IPS DF 19.7 (cell line): Measurements from ENCODE around the gene AP1M1.

Source experiments
- DNase-seq: peaks from one replicate; pipeline ENCODE4 v3.0.0-alpha.2; 2013; ENCODE audit warnings: low read depth, low spot score

AP1M1 gene

DNA sequence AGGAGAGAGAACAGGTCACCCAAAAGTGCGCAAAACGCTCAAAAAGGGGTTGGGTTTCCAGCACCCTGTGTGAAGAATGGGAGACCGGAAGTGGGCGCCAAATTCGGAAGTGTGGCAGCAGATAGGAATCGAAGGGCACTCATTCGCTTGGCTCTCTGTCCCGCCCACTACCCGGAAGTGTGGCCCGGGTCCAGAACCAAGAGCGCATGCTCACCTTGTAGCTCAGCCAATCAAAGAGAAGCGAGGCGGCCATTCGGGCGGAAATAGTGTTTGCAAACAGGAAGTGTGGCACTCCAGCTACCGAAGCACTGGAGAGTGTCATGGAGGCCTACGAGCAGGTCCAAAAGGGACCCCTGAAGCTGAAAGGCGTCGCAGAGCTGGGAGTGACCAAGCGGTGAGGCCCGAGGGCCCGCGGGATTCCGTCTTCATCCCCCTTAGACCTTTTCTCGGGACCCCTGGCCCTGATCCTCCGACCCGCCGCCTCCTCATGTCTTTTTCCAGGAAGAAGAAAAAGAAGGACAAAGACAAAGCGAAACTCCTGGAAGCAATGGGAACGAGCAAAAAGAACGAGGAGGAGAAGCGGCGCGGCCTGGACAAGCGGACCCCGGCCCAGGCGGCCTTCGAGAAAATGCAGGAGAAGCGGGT is 12.5 kb upstream of the AP1M1 start, which contains the start of gene FAM32A:
Gene FAM32A (plus strand): TSS at position 288 of the 645 bp plus-strand sequence. CDS start 33 bp downstream, at position 321.
- peak; percentile 97 for DNase-seq

GRCh38 chr19:16185768-16186123 is 12.0 kb upstream of the AP1M1 start:
- no peak for DNase-seq

- DNase-seq, result no peak
These were observed 9.2 kb upstream of the AP1M1 start for GRCh38 chr19:16188521-16188920.

DNA sequence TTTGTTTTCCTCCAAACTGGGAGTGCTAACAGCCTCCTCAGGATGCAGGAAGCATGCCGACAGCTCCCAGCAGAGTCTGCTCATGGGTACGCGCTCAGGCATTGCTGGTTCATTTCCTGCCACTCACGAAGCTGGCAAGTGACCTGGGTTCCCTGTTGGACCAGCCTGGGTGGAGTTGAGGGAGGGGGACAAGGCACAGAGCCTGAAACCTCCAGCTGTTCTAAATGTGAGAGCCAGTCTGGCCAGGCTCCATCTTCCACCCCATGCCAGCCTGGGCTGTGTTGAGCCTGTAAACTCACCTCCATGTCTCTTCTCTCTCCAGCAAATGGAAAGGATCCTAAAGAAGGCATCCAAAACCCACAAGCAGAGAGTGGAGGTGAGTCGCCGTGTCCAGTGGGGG is 7.5 kb upstream of the AP1M1 start:
- no peak for DNase-seq

GRCh38 chr19:16190736-16191135 is 7.0 kb upstream of the AP1M1 start:
- no peak for DNase-seq

DNA sequence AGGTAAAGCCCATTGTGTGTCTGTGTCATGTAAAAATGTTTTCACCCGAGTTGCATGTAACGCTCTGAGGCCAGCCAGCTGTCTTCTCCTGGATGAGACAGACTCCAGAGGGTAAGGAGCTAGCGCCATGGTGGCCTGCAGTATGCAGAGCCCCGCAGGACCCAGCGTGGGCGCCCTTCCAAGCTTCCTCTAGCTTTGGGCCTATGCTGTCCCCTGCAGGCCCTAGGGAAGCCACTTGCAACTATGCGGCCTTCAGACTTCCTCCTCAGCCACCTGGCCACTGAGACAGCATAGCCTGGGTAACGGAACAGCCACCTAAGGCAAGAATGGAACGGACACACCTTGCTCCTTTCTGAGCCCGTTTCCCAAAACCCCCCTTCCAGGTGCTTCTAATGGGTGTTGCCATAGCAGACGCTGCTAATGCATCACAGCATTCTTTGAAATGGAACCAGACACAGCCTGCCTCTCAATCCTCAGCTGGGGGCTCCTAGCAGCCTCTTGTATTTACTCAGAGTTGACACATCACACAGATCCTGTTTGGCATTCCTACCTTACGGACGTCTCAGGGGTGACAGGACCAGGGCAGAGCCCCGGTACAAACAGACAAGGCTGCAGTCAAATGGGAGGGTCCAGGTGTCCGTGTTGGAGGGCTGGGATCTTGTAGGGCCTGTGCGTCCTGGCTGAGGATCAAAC is 6.3 kb upstream of the AP1M1 start:
- DNase-seq, result no peak

DNA sequence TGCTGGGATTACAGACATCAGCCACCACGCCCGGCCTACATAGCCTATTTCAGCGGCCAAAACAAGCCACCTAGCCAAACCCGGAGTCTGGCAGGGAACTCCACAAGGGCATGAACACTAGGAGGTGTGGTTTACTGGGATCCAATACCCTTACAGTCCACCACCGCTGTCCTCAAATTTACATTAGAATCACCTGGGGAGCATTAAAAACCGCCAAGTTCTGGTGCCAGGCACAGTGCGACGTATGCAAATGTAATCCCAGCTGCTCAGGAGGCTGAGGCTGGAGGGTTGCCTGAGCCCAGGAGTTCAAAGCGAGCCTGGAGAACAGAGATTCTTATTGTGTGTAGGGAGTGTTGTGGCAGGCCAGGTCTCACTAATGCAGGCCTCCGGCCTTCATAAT is 4.2 kb upstream of the AP1M1 start:
- no peak for DNase-seq

DNA sequence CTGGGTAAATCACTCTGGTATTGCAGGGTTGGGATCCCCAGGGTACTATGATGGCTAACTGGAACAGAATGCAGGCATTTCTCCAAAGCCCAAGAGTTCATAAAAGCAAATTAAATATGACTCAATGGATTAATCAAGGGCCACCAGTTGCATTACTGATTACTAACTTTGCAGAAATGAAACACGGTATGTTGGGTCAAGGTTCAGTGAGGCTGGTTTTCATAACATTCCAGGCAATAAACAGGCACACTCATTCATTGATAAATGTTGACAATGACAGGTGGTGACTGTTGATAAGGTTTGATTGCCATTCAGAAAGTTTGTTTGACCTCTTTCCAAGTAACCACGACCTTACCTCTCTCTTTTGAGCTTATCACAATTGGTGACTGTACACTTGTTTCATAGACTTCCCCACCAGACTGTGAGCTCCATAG is 506 bp upstream of the AP1M1 start:
- no peak for DNase-seq

DNA sequence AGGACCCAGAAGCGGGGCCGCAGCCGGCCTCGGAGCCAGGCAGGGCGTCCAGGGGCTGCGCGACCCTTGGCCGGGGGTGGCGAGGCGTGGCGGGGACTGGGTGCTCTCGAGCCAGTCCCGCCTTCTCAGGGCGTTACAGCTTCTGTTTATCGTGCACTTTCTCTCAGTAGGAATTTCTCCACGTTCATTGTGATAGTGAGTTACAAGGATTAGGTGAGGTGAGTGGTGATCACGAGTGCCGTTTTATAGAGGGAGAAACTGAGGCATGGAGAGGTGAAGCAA is 600 bp downstream of the AP1M1 start:
- no peak for DNase-seq

DNA sequence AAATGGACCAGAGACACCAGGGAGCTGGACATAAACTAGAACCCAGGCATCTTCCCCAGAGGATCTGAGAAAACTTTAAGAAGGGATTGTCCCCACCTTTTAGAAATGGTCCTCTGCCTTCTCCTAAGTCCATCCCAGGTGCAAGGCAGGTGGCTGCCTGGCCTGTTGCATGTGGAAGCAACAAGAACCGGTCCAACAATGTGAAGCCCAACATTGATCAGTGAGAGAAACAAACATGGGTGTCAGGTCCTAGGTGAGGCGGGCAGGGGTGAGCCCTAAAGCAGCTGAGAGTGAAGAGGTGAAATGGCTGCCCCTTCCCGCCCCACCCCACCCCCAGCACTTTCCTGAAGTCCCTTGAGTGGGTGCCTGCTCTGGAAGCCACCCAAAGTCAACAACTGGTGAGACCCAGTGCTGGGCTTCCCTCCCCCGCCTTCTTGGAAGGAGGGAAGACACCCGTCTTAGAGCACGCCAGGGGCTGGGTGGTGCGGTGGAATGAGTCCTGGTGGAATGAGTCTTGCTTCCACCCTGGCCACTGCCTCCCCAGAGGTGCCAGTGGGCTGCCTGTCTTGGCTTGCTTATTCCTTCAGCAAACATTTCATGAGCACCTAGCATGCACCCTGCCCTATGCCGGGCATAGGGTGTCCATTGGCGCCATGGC is 1.7 kb downstream of the AP1M1 start:
- no peak for DNase-seq

GRCh38 chr19:16200038-16201010 is 2.6 kb downstream of the AP1M1 start:
- no peak for DNase-seq

DNA sequence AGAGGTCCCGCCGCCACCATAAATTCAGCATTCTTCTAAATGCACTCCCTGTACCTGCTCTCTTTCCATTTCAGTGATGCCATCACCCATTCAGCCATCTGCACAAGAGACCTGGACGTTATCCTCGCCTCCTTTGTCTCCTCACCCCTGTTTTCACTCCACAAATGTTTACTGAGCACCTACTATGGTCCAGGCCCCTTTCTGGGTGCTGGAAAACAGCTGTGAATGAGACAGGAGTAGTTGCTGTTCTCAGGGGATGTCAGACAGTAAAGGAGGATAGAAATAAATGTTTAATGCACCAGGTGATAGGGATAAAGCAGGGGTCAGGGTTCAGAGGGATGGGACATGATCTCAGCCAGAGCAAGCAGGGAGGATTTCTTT is 3.3 kb downstream of the AP1M1 start:
- DNase-seq, result no peak

DNA sequence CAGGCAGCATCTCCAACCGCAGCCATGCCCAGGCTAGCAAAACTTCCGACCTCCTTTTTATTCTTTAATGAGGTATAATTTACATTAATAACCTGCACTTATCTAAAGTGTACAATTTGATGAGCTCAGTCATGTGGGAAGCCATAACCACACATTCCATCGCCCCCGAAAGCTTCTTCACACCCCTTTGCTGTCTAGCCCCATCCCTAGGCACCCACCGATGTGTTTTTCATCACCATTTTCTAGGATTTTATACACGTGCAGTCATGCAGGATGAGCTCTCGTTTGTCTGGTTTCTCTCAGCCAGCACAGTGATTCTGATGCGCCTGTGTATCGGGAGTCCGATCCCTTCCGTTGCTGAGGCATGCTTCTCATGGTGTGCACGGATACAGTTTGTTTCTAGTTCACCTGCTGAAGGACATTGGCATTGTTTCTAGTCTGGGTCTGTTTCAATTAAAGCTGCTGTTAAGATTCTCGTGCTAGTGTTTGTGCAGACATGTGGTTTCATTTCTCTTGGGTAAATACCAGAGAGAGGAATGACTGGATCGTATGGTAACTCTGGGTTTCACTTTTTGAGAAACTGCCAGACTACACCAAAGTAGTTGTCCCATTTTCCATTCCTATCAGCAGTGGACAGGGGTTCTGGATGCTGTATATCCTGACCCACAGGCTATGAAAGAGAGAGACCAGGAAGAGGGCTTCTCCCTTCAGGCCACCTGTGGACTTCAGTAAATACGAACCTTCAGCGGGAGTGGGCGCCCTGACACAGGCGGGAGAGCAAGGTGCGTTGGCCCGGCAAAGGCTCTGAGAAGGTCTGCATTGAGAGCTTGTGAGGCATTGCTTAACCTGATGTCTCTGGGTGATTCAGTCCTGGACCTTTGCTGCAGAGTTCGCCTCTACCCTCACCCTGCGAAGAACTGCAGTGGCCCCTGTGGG is 4.9 kb downstream of the AP1M1 start:
- DNase-seq, result no peak

DNA sequence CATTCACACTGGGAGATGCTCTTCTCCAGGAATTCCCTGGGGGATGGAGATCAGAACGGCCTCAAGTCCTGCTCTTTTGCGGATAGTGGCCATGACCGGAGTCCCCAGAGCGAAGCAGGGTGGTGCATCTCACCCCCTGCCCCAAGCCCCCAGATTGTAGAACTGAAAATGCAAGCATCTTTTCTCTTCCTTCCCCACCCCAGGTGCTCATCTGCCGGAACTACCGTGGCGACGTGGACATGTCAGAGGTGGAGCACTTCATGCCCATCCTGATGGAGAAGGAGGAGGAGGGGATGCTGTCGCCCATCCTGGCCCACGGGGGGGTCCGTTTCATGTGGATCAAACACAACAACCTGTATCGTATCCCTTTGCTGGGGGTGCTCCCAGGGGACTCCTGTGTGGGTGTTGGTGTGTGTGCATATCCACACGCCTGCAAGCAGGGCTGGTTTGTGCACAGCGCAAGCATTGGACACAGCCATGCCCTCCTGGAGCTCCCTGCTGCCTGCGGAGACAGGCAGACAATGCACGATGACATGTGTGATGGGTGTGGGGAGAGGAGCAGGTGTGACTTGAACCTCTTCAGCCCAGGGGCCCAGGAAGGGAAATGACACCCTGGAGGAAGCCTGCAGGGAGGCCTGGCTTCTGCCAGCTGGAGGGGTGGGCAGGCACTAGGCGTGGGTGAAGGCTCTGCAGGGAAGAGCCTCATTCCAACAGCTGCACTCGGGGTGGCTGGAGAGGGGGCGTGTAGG is 5.7 kb downstream of the AP1M1 start:
- DNase-seq, result no peak

- DNase-seq, result no peak
These were observed 6.2 kb downstream of the AP1M1 start for GRCh38 chr19:16204005-16204294.

GRCh38 chr19:16205205-16206045 is 7.7 kb downstream of the AP1M1 start:
- DNase-seq, result no peak

DNA sequence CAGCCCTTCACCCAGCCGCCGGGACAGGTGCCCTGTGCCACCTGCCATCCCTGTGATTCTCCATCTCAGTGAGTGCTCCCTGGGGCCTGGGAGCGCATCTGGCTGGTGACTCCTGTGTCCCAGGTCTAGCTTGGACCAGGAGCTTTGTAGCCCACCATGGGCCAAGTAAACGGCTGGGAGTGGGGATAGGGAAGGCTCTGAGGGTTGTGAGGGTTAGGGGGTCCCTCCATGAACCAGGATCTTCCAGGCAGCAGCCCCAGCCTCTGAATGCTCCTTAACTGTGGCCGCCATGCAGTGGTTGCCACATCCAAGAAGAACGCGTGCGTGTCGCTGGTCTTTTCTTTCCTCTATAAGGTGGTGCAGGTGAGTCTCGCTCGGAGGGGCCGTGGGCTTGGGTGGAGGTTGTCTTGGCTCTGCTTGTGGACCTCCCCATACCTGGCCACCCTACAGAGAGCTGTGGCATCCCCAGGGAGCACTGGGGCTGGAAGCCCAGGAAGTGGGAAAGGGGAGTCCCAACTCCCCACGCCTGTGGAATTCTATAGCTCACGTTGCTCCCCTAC is 8.4 kb downstream of the AP1M1 start:
- no peak for DNase-seq

DNA sequence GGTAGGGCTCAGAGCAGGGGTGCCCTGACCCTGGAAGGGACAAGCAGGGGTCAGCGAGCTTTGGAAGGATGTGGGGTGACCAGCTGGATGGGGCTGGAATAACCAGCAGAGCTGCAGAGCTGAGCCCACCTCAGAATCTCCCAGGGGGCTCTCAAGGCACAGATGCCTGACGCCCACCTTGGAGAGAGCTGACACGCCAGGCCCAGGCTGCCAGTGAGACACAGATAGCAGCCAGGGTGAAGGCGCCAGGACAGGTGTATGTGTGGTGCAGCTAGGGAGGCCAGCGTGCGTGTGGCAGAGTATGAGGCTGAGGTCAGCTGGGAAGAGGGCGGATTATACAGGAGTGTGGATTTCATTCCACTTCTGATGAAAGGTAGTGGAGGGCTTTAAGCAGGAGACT is 8.9 kb downstream of the AP1M1 start:
- no peak for DNase-seq

GRCh38 chr19:16207063-16207462 is 9.4 kb downstream of the AP1M1 start:
- no peak for DNase-seq
